HepG2 (cell line): ENCODE measurements around the gene BIRC7. TPM values are rescaled to one million over a fixed set of nuclear protein-coding genes. Genes with fewer than 3 reads are reported as not detected.
A peak's percentile ranks its signal among the peaks of the same experiment; 100 is the strongest.

Experiments used
- CENPX ChIP-seq: sonication (generic); formaldehyde crosslinking; IDR thresholded peaks from 2 replicates; pipeline ENCODE4 v1.9.0; 2021; ENCODE audit warnings: mild to moderate bottlenecking, missing genetic modification reagents, moderate library complexity
- CHCHD3 ChIP-seq: sonication (generic); formaldehyde crosslinking; IDR thresholded peaks from 2 replicates; pipeline ENCODE4 v1.8.0; 2022; ENCODE audit warnings: mild to moderate bottlenecking, missing genetic modification reagents, moderate library complexity
- MAF1 ChIP-seq: sonication (generic); formaldehyde crosslinking; IDR thresholded peaks from 2 replicates; pipeline ENCODE4 v1.5.0; 2020; ENCODE audit warnings: missing genetic modification reagents, borderline replicate concordance
- ZNF230 ChIP-seq: sonication (generic); formaldehyde crosslinking; IDR thresholded peaks from 2 replicates; pipeline ENCODE4 v1.4.0; 2020; ENCODE audit warnings: mild to moderate bottlenecking, missing genetic modification reagents
- ZNF432 ChIP-seq: sonication (generic); formaldehyde crosslinking; IDR thresholded peaks from 2 replicates; pipeline ENCODE4 v1.5.0; 2020; ENCODE audit warnings: missing genetic modification reagents, mild to moderate bottlenecking, borderline replicate concordance
- ZNF7 ChIP-seq: IDR thresholded peaks from 2 replicates; pipeline ENCODE4 v1.6.1; 2016; ENCODE audit warnings: missing biosample characterization, missing genetic modification reagents
- ZNF773 ChIP-seq: sonication (generic); formaldehyde crosslinking; IDR thresholded peaks from 2 replicates; pipeline ENCODE4 v1.4.0; 2020; ENCODE audit warnings: missing genetic modification reagents, borderline replicate concordance
- ZNF781 ChIP-seq: sonication (generic); formaldehyde crosslinking; IDR thresholded peaks from 2 replicates; pipeline ENCODE4 v1.5.1; 2020; ENCODE audit warnings: borderline replicate concordance, mild to moderate bottlenecking, missing genetic modification reagents; ENCODE audit errors: not compliant biosample characterization
- ZNF839 ChIP-seq: sonication (generic); formaldehyde crosslinking; IDR thresholded peaks from 2 replicates; pipeline ENCODE4 v1.4.0; 2020; ENCODE audit warnings: missing genetic modification reagents, mild to moderate bottlenecking, borderline replicate concordance
- polyA plus RNA-seq, 8 experiments: library from polyadenylated mRNA; depleted of rRNA in 3 of 8; stranded (reverse) in 7 of 8; unstranded in 1 of 8; fragments of >200 nt; fragmentation: Illumina TruSeq in 4 of 8; extraction: Trizol in 4 of 8; gene quantifications; 2 replicates each; pipeline versions ENCODE4 v1.2.1 to v1.2.3, GENCODE V29; 2011 to 2016; ENCODE audit warnings: low read depth in 4 of 8, missing spikeins in 1 of 8, mixed read lengths in 1 of 8; ENCODE audit not compliant: insufficient read depth in 1 of 8
- total RNA-seq, 5 experiments: library from RNA; depleted of rRNA; stranded (reverse); fragments of >200 nt; fragmentation: Illumina TruSeq; extraction: Trizol; gene quantifications; 2 replicates each; pipeline ENCODE4 v1.2.3, GENCODE V29; 2016; ENCODE audit warnings: low read depth in 1 of 5
- TF ChIP-seq, protein P1 (sequence below): sonication (generic); formaldehyde crosslinking; conservative IDR thresholded peaks from 2 replicates; pipeline ENCODE4 v1.4.0; 2020; ENCODE audit warnings: missing genetic modification reagents
- TF ChIP-seq, protein P2 (sequence below): sonication (generic); formaldehyde crosslinking; IDR thresholded peaks from 2 replicates; pipeline ENCODE4 v1.4.0; 2020; ENCODE audit warnings: missing genetic modification reagents
- TF ChIP-seq, protein P3 (sequence below): IDR thresholded peaks from 2 replicates; pipeline ENCODE4 v1.6.1; 2016; ENCODE audit warnings: low read depth, borderline replicate concordance
- TF ChIP-seq, protein P4 (sequence below): sonication (generic); formaldehyde crosslinking; IDR thresholded peaks from 2 replicates; pipeline ENCODE4 v1.9.0; 2021; ENCODE audit warnings: missing genetic modification reagents, borderline replicate concordance
- TF ChIP-seq, protein P5 (sequence below): sonication (generic); formaldehyde crosslinking; IDR thresholded peaks from 2 replicates; pipeline ENCODE4 v1.5.0; 2020; ENCODE audit warnings: missing genetic modification reagents, mild to moderate bottlenecking, borderline replicate concordance
- TF ChIP-seq, protein P6 (sequence below): sonication (generic); formaldehyde crosslinking; IDR thresholded peaks from 2 replicates; pipeline ENCODE4 v1.5.0; 2020; ENCODE audit warnings: missing genetic modification reagents, mild to moderate bottlenecking, borderline replicate concordance
- TF ChIP-seq, protein P7 (sequence below): sonication (generic); formaldehyde crosslinking; IDR thresholded peaks from 2 replicates; pipeline ENCODE4 v1.5.1; 2020; ENCODE audit warnings: missing genetic modification reagents, mild to moderate bottlenecking, borderline replicate concordance

The BIRC7 gene
- total and polyA plus RNA-seq, 2 of the 13 experiments (the other 11 are each of a cell fraction or from before 2014, with no cell fraction given) = 0.27 to 5.1 TPM

DNA sequence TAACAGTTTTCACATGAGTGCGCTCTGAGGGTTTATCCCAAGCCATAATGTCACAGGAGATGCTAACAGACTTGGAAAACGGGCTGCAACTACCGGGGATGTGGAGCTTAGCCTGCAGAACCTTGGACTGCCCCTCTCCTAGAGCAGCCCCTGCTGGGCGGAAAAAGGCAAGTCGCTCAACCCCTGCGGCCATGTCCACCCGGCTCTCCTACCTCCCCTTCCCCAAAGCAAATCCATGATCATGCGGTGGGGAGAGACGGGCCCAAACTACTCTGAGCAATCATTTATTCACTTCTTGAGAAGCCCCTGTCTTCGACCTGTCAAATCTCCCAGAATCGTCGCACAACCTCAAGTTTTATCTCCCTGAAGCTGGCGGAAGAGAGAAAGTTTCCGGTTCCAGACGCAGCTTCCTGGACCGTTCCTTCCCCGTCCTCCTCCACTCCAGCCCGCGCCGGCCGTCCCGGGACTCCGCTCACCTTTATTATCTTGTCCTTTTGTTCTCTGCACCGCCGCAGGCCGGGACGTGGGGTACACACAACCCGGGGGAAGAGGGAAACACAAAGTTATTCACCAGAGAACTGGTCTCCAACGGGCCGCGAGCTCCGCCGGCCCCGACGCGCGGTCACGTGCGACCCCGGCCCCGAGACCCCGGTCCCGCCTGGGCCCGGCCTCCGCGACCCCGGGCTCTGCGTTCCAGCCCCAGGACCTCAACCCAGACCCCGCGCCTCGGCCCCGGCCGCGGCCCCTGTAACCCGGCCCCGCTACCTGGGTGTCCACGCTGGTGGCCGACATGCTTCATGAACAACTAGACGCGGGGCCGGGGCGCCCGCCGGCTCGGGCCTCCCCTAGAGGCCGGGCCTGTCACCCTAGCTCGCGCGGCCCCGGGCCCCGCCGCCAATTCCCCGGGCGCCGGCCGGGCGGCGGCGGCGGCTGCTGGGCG is 20.3 kb upstream of the BIRC7 start (continued):
- TF ChIP-seq, protein P1, sequence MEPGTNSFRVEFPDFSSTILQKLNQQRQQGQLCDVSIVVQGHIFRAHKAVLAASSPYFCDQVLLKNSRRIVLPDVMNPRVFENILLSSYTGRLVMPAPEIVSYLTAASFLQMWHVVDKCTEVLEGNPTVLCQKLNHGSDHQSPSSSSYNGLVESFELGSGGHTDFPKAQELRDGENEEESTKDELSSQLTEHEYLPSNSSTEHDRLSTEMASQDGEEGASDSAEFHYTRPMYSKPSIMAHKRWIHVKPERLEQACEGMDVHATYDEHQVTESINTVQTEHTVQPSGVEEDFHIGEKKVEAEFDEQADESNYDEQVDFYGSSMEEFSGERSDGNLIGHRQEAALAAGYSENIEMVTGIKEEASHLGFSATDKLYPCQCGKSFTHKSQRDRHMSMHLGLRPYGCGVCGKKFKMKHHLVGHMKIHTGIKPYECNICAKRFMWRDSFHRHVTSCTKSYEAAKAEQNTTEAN (CRISPR knock-in tag) = peak; percentile 18; the same call in 1 of the 2 replicates
- TF ChIP-seq, protein P2, sequence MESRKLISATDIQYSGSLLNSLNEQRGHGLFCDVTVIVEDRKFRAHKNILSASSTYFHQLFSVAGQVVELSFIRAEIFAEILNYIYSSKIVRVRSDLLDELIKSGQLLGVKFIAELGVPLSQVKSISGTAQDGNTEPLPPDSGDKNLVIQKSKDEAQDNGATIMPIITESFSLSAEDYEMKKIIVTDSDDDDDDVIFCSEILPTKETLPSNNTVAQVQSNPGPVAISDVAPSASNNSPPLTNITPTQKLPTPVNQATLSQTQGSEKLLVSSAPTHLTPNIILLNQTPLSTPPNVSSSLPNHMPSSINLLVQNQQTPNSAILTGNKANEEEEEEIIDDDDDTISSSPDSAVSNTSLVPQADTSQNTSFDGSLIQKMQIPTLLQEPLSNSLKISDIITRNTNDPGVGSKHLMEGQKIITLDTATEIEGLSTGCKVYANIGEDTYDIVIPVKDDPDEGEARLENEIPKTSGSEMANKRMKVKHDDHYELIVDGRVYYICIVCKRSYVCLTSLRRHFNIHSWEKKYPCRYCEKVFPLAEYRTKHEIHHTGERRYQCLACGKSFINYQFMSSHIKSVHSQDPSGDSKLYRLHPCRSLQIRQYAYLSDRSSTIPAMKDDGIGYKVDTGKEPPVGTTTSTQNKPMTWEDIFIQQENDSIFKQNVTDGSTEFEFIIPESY (CRISPR knock-in tag) = no peak
- TF ChIP-seq ZNF432 (CRISPR knock-in tag) (no peak), ZNF781 (CRISPR knock-in tag) (peak; percentile 59), CENPX (CRISPR knock-in tag) (no peak), ZNF230 (no peak), MAF1 (CRISPR knock-in tag) (peak; percentile 66; the same call in 1 of the 2 replicates), ZNF839 (CRISPR knock-in tag) (no peak), CHCHD3 (CRISPR knock-in tag) (no peak; the same call in 1 of the 2 replicates), ZNF773 (peak; percentile 69; the same call in 1 of the 2 replicates), ZNF7 (CRISPR knock-in tag) (no peak)
- TF ChIP-seq, protein P3, sequence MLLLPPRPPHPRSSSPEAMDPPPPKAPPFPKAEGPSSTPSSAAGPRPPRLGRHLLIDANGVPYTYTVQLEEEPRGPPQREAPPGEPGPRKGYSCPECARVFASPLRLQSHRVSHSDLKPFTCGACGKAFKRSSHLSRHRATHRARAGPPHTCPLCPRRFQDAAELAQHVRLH (CRISPR knock-in tag) = 0 out of 2 replicates have a peak, but pooled peaks have one; percentile 10
- TF ChIP-seq, protein P4, sequence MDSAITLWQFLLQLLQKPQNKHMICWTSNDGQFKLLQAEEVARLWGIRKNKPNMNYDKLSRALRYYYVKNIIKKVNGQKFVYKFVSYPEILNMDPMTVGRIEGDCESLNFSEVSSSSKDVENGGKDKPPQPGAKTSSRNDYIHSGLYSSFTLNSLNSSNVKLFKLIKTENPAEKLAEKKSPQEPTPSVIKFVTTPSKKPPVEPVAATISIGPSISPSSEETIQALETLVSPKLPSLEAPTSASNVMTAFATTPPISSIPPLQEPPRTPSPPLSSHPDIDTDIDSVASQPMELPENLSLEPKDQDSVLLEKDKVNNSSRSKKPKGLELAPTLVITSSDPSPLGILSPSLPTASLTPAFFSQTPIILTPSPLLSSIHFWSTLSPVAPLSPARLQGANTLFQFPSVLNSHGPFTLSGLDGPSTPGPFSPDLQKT = no peak
- TF ChIP-seq, protein P5, sequence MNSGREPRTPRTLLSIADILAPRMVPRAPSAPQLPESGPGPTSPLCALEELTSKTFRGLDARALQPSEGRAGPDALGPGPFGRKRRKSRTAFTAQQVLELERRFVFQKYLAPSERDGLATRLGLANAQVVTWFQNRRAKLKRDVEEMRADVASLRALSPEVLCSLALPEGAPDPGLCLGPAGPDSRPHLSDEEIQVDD = no peak
- TF ChIP-seq, protein P6, sequence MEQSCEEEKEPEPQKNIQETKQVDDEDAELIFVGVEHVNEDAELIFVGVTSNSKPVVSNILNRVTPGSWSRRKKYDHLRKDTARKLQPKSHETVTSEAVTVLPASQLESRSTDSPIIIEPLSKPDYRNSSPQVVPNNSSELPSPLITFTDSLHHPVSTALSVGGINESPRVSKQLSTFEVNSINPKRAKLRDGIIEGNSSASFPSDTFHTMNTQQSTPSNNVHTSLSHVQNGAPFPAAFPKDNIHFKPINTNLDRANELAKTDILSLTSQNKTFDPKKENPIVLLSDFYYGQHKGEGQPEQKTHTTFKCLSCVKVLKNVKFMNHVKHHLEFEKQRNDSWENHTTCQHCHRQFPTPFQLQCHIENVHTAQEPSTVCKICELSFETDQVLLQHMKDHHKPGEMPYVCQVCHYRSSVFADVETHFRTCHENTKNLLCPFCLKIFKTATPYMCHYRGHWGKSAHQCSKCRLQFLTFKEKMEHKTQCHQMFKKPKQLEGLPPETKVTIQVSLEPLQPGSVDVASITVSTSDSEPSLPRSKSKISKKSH (CRISPR knock-in tag) = peak; percentile 80; the same call in 1 of the 2 replicates
- TF ChIP-seq, protein P7, sequence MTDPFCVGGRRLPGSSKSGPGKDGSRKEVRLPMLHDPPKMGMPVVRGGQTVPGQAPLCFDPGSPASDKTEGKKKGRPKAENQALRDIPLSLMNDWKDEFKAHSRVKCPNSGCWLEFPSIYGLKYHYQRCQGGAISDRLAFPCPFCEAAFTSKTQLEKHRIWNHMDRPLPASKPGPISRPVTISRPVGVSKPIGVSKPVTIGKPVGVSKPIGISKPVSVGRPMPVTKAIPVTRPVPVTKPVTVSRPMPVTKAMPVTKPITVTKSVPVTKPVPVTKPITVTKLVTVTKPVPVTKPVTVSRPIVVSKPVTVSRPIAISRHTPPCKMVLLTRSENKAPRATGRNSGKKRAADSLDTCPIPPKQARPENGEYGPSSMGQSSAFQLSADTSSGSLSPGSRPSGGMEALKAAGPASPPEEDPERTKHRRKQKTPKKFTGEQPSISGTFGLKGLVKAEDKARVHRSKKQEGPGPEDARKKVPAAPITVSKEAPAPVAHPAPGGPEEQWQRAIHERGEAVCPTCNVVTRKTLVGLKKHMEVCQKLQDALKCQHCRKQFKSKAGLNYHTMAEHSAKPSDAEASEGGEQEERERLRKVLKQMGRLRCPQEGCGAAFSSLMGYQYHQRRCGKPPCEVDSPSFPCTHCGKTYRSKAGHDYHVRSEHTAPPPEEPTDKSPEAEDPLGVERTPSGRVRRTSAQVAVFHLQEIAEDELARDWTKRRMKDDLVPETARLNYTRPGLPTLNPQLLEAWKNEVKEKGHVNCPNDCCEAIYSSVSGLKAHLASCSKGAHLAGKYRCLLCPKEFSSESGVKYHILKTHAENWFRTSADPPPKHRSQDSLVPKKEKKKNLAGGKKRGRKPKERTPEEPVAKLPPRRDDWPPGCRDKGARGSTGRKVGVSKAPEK = no peak
